IMR-90 (cell line): ENCODE results near the gene ZNHIT6. TPM values are rescaled to one million over a fixed set of nuclear protein-coding genes. Genes with fewer than 3 reads are reported as not detected.
A peak's percentile ranks its signal among the peaks of the same experiment; 100 is the strongest.

ENCODE experiments used
- ATAC-seq: fragments of 200-7000 bp; cut with Tn5 transposase; 2 replicates; pipeline ENCODE4 v1.9.1; 2020; ENCODE audit warnings: low read depth, mild to moderate bottlenecking, moderate library complexity
- BruUV-seq: library from RNA; stranded (reverse); fragments of 400-500 nt; replicated peaks from 2 replicates; lab custom pipeline; 2021; lab: Mats Ljungman, UMichigan
- CTCF ChIA-PET: fragments of 300-600 bp; formaldehyde crosslinking; extraction: SDS; loops from one replicate; lab custom pipeline; 2021; ENCODE audit warnings: antibody characterized with exemption; lab: Yijun Ruan, JAX
- POLR2A ChIA-PET: fragments of 300-600 bp; sonication (Branson Sonifier 250); formaldehyde crosslinking; loops from one replicate; lab custom pipeline; 2022; ENCODE audit warnings: antibody characterized with exemption; ENCODE audit not compliant: unreplicated experiment; lab: Charles Lee
- DNase-seq: peaks from one replicate; pipeline ENCODE4 v3.0.0; 2013
- H2AFZ ChIP-seq: replicated peaks from 2 replicates; pipeline ENCODE3; 2013; ENCODE audit warnings: low read length, mild to moderate bottlenecking; ENCODE audit not compliant: poor library complexity
- H2AK5ac ChIP-seq: 2 replicates; pipeline ENCODE4 v1.6.1; 2013; ENCODE audit warnings: low read depth, low read length, inconsistent platforms
- H2AK9ac ChIP-seq: replicated peaks from 2 replicates; pipeline ENCODE3; 2013; ENCODE audit warnings: mild to moderate bottlenecking, low read depth, low read length, moderate library complexity; ENCODE audit not compliant: poor library complexity
- H2BK120ac ChIP-seq: 2 replicates; pipeline ENCODE4 v1.6.1; 2013; ENCODE audit warnings: low read depth, low read length, inconsistent platforms
- H2BK15ac ChIP-seq: 3 replicates; pipeline ENCODE4 v1.6.1; 2013; ENCODE audit warnings: low read depth, low read length, inconsistent platforms
- H2BK20ac ChIP-seq: 2 replicates; pipeline ENCODE4 v1.6.1; 2013; ENCODE audit warnings: low read depth, mild to moderate bottlenecking, inconsistent platforms, low read length, moderate library complexity
- H2BK5ac ChIP-seq: 2 replicates; pipeline ENCODE4 v1.6.1; 2013; ENCODE audit warnings: mild to moderate bottlenecking, low read depth, low read length, inconsistent platforms; ENCODE audit not compliant: poor library complexity, severe bottlenecking
- H3K14ac ChIP-seq: replicated peaks from 2 replicates; pipeline ENCODE4 v1.6.1; 2013; ENCODE audit warnings: low read depth, low read length, inconsistent platforms
- H3K18ac ChIP-seq: 2 replicates; pipeline ENCODE4 v1.6.1; 2013; ENCODE audit warnings: low read depth, low read length, control low read depth
- H3K23ac ChIP-seq: 2 replicates; pipeline ENCODE4 v1.6.1; 2013; ENCODE audit warnings: low read depth, low read length, inconsistent platforms
- H3K27ac ChIP-seq: 2 replicates; pipeline ENCODE4 v1.5.1; 2013; ENCODE audit warnings: mild to moderate bottlenecking, control low read depth, low read length; ENCODE audit not compliant: insufficient read depth
- H3K27me3 ChIP-seq: 2 replicates; pipeline ENCODE4 v1.6.1; 2013; ENCODE audit warnings: low read length; ENCODE audit not compliant: control insufficient read depth, insufficient read depth
- H3K36me3 ChIP-seq: 2 replicates; pipeline ENCODE4 v1.6.1; 2013; ENCODE audit warnings: low read length, mixed read lengths; ENCODE audit not compliant: control insufficient read depth, insufficient read depth
- H3K4ac ChIP-seq: 2 replicates; pipeline ENCODE4 v1.6.1; 2013; ENCODE audit warnings: low read depth, low read length, inconsistent platforms
- H3K4me1 ChIP-seq: 2 replicates; pipeline ENCODE4 v1.6.1; 2013; ENCODE audit warnings: low read length, mixed read lengths; ENCODE audit not compliant: control insufficient read depth, insufficient read depth
- H3K4me2 ChIP-seq: 2 replicates; pipeline ENCODE4 v1.6.1; 2013; ENCODE audit warnings: low read depth, mild to moderate bottlenecking, control low read depth, low read length, moderate library complexity
- H3K4me3 ChIP-seq: 2 replicates; pipeline ENCODE4 v1.5.1; 2013; ENCODE audit warnings: low read depth, mild to moderate bottlenecking, control low read depth, low read length, moderate library complexity; ENCODE audit not compliant: insufficient read depth
- H3K56ac ChIP-seq: 2 replicates; pipeline ENCODE4 v1.6.1; 2013; ENCODE audit warnings: low read length, inconsistent platforms; ENCODE audit not compliant: insufficient read depth; ENCODE audit errors: extremely low read depth
- H3K79me1 ChIP-seq, 2 experiments: 2 replicates each; pipeline ENCODE4 v1.6.1; 2013; ENCODE audit warnings: low read length in 2 of 2, inconsistent platforms in 1 of 2, low read depth in 1 of 2
- H3K9ac ChIP-seq: 2 replicates; pipeline ENCODE4 v1.6.1; 2013; ENCODE audit warnings: low read depth, low read length, control low read depth
- H3K9me1 ChIP-seq: 2 replicates; pipeline ENCODE4 v1.6.1; 2013; ENCODE audit warnings: low read length, inconsistent platforms; ENCODE audit not compliant: insufficient read depth
- H3K9me3 ChIP-seq: 2 replicates; pipeline ENCODE4 v1.6.1; 2013; ENCODE audit warnings: low read length; ENCODE audit not compliant: control insufficient read depth, insufficient read depth
- H4K20me1 ChIP-seq: 2 replicates; pipeline ENCODE4 v1.6.1; 2013; ENCODE audit warnings: low read length, inconsistent platforms; ENCODE audit not compliant: insufficient read depth
- H4K5ac ChIP-seq: 2 replicates; pipeline ENCODE4 v1.6.1; 2013; ENCODE audit warnings: mild to moderate bottlenecking, low read depth, low read length, control low read depth
- H4K8ac ChIP-seq, 2 experiments: 2 replicates each; pipeline ENCODE4 v1.6.1; 2013; ENCODE audit warnings: low read depth in 2 of 2, low read length in 2 of 2, control low read depth in 1 of 2, inconsistent platforms in 1 of 2
- H4K91ac ChIP-seq: 2 replicates; pipeline ENCODE4 v1.6.1; 2013; ENCODE audit warnings: low read depth, low read length, inconsistent platforms; ENCODE audit not compliant: insufficient read depth
- BHLHE40 ChIP-seq: fragments of 150-350 bp; IDR thresholded peaks from 2 replicates; pipeline ENCODE4 v1.6.1; 2016; ENCODE audit warnings: mild to moderate bottlenecking, low read depth, low read length
- CEBPB ChIP-seq: IDR thresholded peaks from 2 replicates; pipeline ENCODE4 v1.6.1; 2012; ENCODE audit warnings: low read depth, low read length, improper control_type of control experiment
- CHD1 ChIP-seq: IDR thresholded peaks from 2 replicates; pipeline ENCODE4 v1.6.1; 2012; ENCODE audit warnings: low read depth, low read length, improper control_type of control experiment
- FOS ChIP-seq: fragments of 150-350 bp; IDR thresholded peaks from 2 replicates; pipeline ENCODE4 v1.6.1; 2016; ENCODE audit warnings: low read depth, low read length
- MAFK ChIP-seq: IDR thresholded peaks from 2 replicates; pipeline ENCODE4 v1.6.1; 2012; ENCODE audit warnings: low read depth, low read length, improper control_type of control experiment
- MAZ ChIP-seq: IDR thresholded peaks from 2 replicates; pipeline ENCODE4 v1.6.1; 2012; ENCODE audit warnings: low read depth, mild to moderate bottlenecking, low read length, improper control_type of control experiment, moderate library complexity, borderline replicate concordance
- MXI1 ChIP-seq: IDR thresholded peaks from 2 replicates; pipeline ENCODE4 v1.6.1; 2012; ENCODE audit warnings: low read depth, mild to moderate bottlenecking, low read length, moderate library complexity, borderline replicate concordance
- NFE2L2 ChIP-seq: fragments of 150-350 bp; IDR thresholded peaks from 2 replicates; pipeline ENCODE4 v1.6.1; 2016; ENCODE audit warnings: low read depth, mild to moderate bottlenecking, low read length
- POLR2A ChIP-seq: IDR thresholded peaks from 2 replicates; pipeline ENCODE4 v1.6.1; 2012; ENCODE audit warnings: mild to moderate bottlenecking, low read depth, low read length
- RAD21 ChIP-seq: IDR thresholded peaks from 2 replicates; pipeline ENCODE4 v1.6.1; 2012; ENCODE audit warnings: low read length, improper control_type of control experiment
- RCOR1 ChIP-seq: IDR thresholded peaks from 2 replicates; pipeline ENCODE4 v1.6.1; 2012; ENCODE audit warnings: mild to moderate bottlenecking, low read length, improper control_type of control experiment; ENCODE audit not compliant: insufficient replicate concordance
- RFX5 ChIP-seq: IDR thresholded peaks from 2 replicates; pipeline ENCODE4 v1.8.0; 2012; ENCODE audit warnings: low read depth, mild to moderate bottlenecking, low read length, moderate library complexity
- SMC3 ChIP-seq: fragments of 150-350 bp; IDR thresholded peaks from 2 replicates; pipeline ENCODE4 v1.6.1; 2016; ENCODE audit warnings: low read depth, mild to moderate bottlenecking, antibody characterized with exemption, low read length, moderate library complexity
- WGBS, 2 experiments: methylation state at CpG; one replicate each; pipeline versions ENCODE4 v1.1.5 to v1.1.7; 2013; ENCODE audit warnings: missing lambda C conversion rate in 2 of 2; ENCODE audit not compliant: insufficient read length in 1 of 2; ENCODE audit errors: extremely low coverage in 2 of 2; 5-methylcytosine and 5-hydroxymethylcytosine counted together
- dilution Hi-C: fragments of 300-500 bp; cut with HindIII; formaldehyde crosslinking; loops from one replicate; pipeline ENCODE4 v1.14.3; 2018; ENCODE audit warnings: low sequenced_read_pairs; ENCODE audit not compliant: unreplicated experiment
- in situ Hi-C: fragments of 300-500 bp; cut with MboI; formaldehyde crosslinking; loops from 3 replicates; pipeline ENCODE4 v1.14.3; 2019; ENCODE audit warnings: low sequenced_read_pairs, inconsistent platforms, mixed read lengths
- intact Hi-C: fragments of 100-400 bp; cut with micrococcal nuclease; formaldehyde crosslinking; loops from 2 replicates; pipeline ENCODE4 v1.10.0; 2022
- polyA plus RNA-seq, 3 experiments: library from polyadenylated mRNA; depleted of rRNA; stranded (reverse); fragments of >200 nt; gene quantifications; 2 replicates each; pipeline ENCODE4 v1.2.3, GENCODE V29; 2012; ENCODE audit warnings: low replicate concordance in 1 of 3
- total RNA-seq: library from RNA; depleted of rRNA; stranded (reverse); fragments of >200 nt; gene quantifications from 2 replicates; pipeline ENCODE4 v1.2.3, GENCODE V29; 2012
- TF ChIP-seq, protein P1 (sequence below): conservative IDR thresholded peaks from 2 replicates; pipeline ENCODE4 v1.5.1; 2012; ENCODE audit warnings: mild to moderate bottlenecking, low read depth, low read length, improper control_type of control experiment
- TF ChIP-seq, protein P2 (sequence below): fragments of 150-350 bp; IDR thresholded peaks from 2 replicates; pipeline ENCODE4 v1.6.1; 2016; ENCODE audit warnings: low read depth, mild to moderate bottlenecking, low read length, moderate library complexity, borderline replicate concordance
- TF ChIP-seq, protein P3 (sequence below): fragments of 150-350 bp; IDR thresholded peaks from 2 replicates; pipeline ENCODE4 v1.6.1; 2017; ENCODE audit warnings: mild to moderate bottlenecking, antibody characterized with exemption, low read length, low read depth

Gene ZNHIT6
- total and polyA plus RNA-seq, 2 of the 4 experiments (the other 2 are of a cell fraction): 9.0 to 13.7 TPM

DNA sequence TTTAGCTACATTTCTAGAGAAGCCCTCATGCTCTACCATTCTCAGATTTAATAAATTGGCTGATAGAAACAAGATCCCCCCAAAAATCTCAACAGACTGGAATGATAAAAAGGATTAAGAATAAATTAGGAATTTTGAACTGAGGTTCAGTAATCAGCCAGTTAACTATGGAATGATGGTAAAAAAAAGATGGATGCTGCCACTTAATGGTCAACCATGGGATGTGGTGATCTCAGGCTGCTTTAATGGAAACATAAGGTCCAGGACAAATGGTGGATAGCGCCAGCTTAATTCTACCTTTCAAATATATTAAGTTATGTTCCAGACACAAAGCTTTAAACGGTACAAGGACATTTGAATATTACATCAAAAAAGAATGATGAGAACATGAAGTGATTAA lies 77.7 kb downstream of the ZNHIT6 start:
- POLR2A ChIA-PET: interaction anchor here (0.6 to 3.0 kb wide), 2 partner anchors 46 to 173 kb away, joined by 3 to 51 read pairs; no protein-coding TSS in a partner anchor

More for the DNA sequence above, 77.7 kb downstream of the ZNHIT6 start:
- H3K56ac ChIP-seq: no peak overlapping the region; the same call in 1 of the 2 replicates
- no peak overlapping the region for H3K23ac ChIP-seq
- H2AFZ ChIP-seq: no peak overlapping the region
- 0 out of 2 replicates have a peak overlapping the region, but pooled peaks have one; percentile 94 for H3K4ac ChIP-seq
- H3K4me2 ChIP-seq: no peak overlapping the region
- no peak overlapping the region for H3K27ac ChIP-seq
- peak overlapping the region; percentile 93 for H2BK5ac ChIP-seq
- no peak overlapping the region for H2AK9ac ChIP-seq
- peaks cover 13% of the 10 kb centered on the region for H3K4me1 ChIP-seq
- DNase-seq (no peak), ATAC-seq (no peak)
- no peak overlapping the region for H3K9ac ChIP-seq
- H3K79me1 ChIP-seq: peaks cover 0 to 8% of the 10 kb centered on the region in 2 experiments; a peak in 2 of 4 replicates
- H2AK5ac ChIP-seq: no peak overlapping the region
- no peak overlapping the region for H3K4me3 ChIP-seq
- CTCF ChIA-PET: interaction anchor here (0.7 to 1.2 kb wide), 4 partner anchors 18 to 45 kb away, joined by 3 to 4 read pairs (median 3); no protein-coding TSS in a partner anchor
- peaks cover 4% of the 10 kb centered on the region; the same call in 1 of the 2 replicates for H3K36me3 ChIP-seq
- in situ Hi-C loops: no loop called here
- H4K20me1 ChIP-seq: peaks cover 4% of the 10 kb centered on the region
- no peak overlapping the region for H3K14ac ChIP-seq
- WGBS, 2 experiments: no CpG with 5 or more reads among the region's 2 CpGs
- no TSS peak for BruUV-seq
- peaks cover 6% of the 10 kb centered on the region for H3K9me1 ChIP-seq
- TF ChIP-seq, protein P1, sequence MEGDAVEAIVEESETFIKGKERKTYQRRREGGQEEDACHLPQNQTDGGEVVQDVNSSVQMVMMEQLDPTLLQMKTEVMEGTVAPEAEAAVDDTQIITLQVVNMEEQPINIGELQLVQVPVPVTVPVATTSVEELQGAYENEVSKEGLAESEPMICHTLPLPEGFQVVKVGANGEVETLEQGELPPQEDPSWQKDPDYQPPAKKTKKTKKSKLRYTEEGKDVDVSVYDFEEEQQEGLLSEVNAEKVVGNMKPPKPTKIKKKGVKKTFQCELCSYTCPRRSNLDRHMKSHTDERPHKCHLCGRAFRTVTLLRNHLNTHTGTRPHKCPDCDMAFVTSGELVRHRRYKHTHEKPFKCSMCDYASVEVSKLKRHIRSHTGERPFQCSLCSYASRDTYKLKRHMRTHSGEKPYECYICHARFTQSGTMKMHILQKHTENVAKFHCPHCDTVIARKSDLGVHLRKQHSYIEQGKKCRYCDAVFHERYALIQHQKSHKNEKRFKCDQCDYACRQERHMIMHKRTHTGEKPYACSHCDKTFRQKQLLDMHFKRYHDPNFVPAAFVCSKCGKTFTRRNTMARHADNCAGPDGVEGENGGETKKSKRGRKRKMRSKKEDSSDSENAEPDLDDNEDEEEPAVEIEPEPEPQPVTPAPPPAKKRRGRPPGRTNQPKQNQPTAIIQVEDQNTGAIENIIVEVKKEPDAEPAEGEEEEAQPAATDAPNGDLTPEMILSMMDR: no peak
- TF ChIP-seq MAZ (no peak), RAD21 (no peak), CHD1 (no peak), BHLHE40 (no peak), FOS (no peak), CEBPB (no peak), POLR2A (no peak), RCOR1 (no peak), SMC3 (no peak), NFE2L2 (no peak), MAFK (no peak), MXI1 (no peak), RFX5 (no peak)
- TF ChIP-seq, protein P2, sequence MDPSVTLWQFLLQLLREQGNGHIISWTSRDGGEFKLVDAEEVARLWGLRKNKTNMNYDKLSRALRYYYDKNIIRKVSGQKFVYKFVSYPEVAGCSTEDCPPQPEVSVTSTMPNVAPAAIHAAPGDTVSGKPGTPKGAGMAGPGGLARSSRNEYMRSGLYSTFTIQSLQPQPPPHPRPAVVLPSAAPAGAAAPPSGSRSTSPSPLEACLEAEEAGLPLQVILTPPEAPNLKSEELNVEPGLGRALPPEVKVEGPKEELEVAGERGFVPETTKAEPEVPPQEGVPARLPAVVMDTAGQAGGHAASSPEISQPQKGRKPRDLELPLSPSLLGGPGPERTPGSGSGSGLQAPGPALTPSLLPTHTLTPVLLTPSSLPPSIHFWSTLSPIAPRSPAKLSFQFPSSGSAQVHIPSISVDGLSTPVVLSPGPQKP: no peak
- TF ChIP-seq, protein P3, sequence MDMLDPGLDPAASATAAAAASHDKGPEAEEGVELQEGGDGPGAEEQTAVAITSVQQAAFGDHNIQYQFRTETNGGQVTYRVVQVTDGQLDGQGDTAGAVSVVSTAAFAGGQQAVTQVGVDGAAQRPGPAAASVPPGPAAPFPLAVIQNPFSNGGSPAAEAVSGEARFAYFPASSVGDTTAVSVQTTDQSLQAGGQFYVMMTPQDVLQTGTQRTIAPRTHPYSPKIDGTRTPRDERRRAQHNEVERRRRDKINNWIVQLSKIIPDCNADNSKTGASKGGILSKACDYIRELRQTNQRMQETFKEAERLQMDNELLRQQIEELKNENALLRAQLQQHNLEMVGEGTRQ: no peak
- no peak overlapping the region for H4K91ac ChIP-seq
- H4K8ac ChIP-seq: no peak overlapping the region; a peak in 1 of 4 replicates
- H3K18ac ChIP-seq: peak overlapping the region; percentile 100; the same call in 1 of the 2 replicates
- dilution Hi-C loops: no loop called here
- intact Hi-C loops: no loop called here
- no peak overlapping the region for H4K5ac ChIP-seq
- no peaks in the 10 kb centered on the region for H3K9me3 ChIP-seq
- H2BK20ac ChIP-seq: no peak overlapping the region
- peak overlapping the region; percentile 87; the same call in 1 of the 2 replicates for H2BK120ac ChIP-seq
- no peak overlapping the region for H2BK15ac ChIP-seq
- no peaks in the 10 kb centered on the region for H3K27me3 ChIP-seq
